GM12801 (cell line): ENCODE results near the gene SYNE1.

Source experiments
- CTCF ChIP-seq: IDR thresholded peaks from one replicate; pipeline ENCODE4 v1.5.1; 2011; ENCODE audit warnings: control low read depth; ENCODE audit not compliant: insufficient read length; ENCODE audit errors: extremely low read depth

Gene SYNE1

DNA sequence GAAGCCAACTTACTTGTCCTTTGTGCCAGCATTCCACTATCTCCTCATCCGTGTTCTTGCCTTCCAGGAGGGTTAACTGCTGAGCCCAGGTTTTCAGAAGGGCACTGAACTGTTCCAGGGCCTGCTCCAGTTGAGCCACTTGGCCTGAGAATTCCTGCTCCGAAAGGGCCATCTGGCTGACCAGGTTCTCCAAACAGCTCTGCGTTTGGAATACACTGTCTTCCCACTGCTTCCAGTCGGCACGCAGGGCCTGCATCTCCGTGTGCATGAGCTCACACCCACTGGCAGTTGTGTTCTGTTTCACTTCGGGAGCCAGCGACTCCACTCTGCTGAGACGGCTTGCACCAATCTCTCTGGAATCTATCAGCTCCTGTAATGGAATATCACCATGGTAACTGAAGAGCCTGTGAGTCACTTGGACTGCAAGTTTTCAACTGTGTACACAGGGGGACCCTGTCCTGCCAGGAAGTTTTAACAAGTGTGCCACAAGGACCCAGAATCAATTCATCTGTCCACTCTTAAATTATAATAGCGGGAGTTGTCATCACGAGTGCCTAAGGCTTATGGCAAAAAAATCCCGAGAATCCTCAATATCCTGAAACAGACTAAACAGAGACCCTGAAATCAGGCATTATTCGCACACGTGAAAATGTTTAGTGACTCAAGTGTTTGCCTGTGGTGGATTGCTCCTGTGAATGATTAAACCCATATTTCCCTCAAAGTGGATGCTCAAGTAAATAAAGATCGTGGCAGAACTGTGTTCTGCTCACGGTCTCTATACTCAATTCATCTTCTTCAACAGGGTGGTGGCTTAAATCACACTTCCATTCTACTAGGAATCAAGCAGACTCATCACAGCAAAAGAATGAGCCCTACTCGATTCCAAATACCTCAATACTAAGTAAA is 255.9 kb downstream of the SYNE1 start:
- TF ChIP-seq CTCF: no peak

- no peak for TF ChIP-seq CTCF
Measured at GRCh38 chr6:152380351-152380767, 256.8 kb downstream of the SYNE1 start.

DNA sequence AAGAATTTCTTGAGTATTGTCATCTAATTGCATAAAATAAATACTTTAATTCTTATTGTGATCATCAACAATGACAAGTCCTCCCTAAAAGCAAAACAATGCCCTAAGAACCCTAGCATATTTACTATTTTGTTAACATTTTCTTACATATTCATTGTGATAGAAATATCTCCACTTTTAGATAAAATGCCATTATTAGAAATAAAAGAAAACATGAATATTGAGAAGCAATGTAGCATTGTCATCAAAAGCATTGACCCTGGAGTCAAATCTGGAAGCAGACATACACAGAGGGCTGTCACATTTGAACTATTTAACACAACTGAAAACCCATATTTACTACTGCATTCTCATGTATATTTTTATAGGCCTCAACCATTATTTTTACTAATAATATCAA is 257.7 kb downstream of the SYNE1 start:
- TF ChIP-seq CTCF: no peak

DNA sequence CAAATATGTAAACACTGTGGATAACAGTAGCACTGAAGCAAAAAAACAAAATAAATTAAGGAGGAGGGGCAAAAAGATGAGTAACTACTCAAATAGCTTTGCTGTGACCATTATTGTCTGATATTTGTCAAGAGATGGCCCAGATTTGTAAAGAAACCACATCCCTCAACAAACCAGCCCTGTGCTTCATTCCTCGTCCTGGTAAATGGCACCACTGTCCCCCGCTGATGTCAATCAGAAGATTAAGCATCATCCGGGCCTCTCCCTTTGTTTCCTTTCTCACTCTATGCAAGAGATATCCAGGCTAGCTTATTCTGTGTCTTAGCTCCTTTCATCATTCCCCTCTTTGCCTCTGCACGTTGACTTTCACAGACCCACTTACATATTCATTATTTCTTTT is 259.0 kb downstream of the SYNE1 start:
- TF ChIP-seq CTCF: no peak

DNA sequence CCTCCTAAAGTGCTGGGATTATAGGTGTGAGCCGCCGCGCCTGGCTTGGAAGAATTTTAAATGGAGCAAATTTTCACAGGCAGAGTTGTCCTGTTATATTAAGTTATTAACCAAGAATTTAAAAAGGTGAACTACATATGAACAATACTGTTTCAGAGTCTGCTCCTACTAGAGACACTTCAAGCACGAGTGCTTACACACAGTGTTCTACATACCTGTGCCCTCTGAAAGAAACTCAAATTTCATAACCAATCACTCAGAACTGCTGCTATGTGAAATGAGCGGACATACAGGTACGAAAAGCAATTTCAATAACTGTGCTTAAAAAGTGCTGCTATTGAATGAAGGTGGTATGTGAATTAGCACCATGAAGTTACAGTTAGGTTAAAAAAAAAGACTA is 262.0 kb downstream of the SYNE1 start:
- no peak for TF ChIP-seq CTCF

GRCh38 chr6:152372945-152373344 is 264.2 kb downstream of the SYNE1 start:
- TF ChIP-seq CTCF: no peak

DNA sequence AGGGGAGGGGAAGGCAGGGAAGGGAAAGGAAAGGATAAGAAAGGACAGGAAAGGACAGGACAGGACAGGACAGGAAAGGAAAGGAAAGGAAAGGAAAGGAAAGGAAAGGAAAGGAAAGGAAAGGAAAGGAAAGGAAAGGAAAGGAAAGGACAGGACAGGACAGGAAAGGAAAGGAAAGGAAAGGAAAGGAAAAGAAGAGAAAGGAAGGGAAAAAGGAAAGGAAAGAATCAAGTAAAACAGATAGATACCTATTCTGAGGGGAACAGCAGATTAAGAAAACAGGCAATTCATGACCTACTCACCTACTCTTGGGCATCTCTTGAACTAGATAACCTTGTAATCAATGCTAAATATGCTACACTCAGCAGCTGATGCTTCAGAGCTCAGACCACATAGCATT is 265.4 kb downstream of the SYNE1 start:
- no peak for TF ChIP-seq CTCF
